ENCODE results near the gene C9orf153.

- TF ChIP-seq CEBPB (IDR thresholded peaks at IDR 0.05; ENCODE audit: low read depth) (no peak), POLR2A (IDR thresholded peaks at IDR 0.05; ENCODE audit: borderline replicate concordance, extremely low read depth, insufficient read depth, insufficient read length) (no peak), POLR2AphosphoS5 (IDR thresholded peaks at IDR 0.05; ENCODE audit: low read depth, low read length) (no peak), EZH2 (IDR thresholded peaks at IDR 0.05) (no peak), CTCF (IDR thresholded peaks at IDR 0.05 in 2 of 3, conservative IDR thresholded peaks at IDR 0.05 in 1 of 3; ENCODE audit: borderline replicate concordance in 1 of 3, insufficient read depth in 1 of 3, low read depth in 2 of 3, low read length in 2 of 3) (no peak), ATF3 (IDR thresholded peaks at IDR 0.05) (no peak), SRF (IDR thresholded peaks at IDR 0.05; ENCODE audit: low read depth) (no peak), RAD21 (IDR thresholded peaks at IDR 0.05; ENCODE audit: low read depth) (no peak), TCF7L2 (IDR thresholded peaks at IDR 0.05; ENCODE audit: borderline replicate concordance, extremely low read depth, insufficient read depth, insufficient read length) (no peak), REST (IDR thresholded peaks at IDR 0.05; ENCODE audit: low read depth) (no peak), EZH2phosphoT487 (IDR thresholded peaks at IDR 0.05; ENCODE audit: borderline replicate concordance) (no peak), ZFX (IDR thresholded peaks at IDR 0.05) (no peak), YY1 (IDR thresholded peaks at IDR 0.05; ENCODE audit: extremely low read depth, insufficient replicate concordance, low read depth, low read length) (no peak), SP1 (IDR thresholded peaks at IDR 0.05; ENCODE audit: low read depth) (no peak)
Observed at GRCh38 chr9:86285261-86285660, 25.8 kb upstream of the C9orf153 start.

All from HCT116 (cell line).